Breast epithelium (tissue), 4 donors: Measurements from ENCODE around the gene PON3. TPM values are rescaled to one million over a fixed set of nuclear protein-coding genes. Genes with fewer than 3 reads are reported as not detected.

Experiments used
- DNase-seq, 2 donors: peaks; one replicate each; pipeline ENCODE4 v3.0.0-alpha.2; 2019; ENCODE audit warnings: low spot score in 2 of 2
- H3K27ac ChIP-seq, 2 donors: fragments of 200-600 bp; sonication (generic) in 1 of 2; one replicate each; pipeline ENCODE4 v1.5.1; 2016 to 2019; ENCODE audit warnings: mild to moderate bottlenecking in 1 of 2
- H3K27me3 ChIP-seq, 2 donors: fragments of 200-600 bp; sonication (generic) in 1 of 2; one replicate each; pipeline versions ENCODE4 v1.5.1 to v1.6.0; 2017 to 2019; ENCODE audit warnings: control low read depth in 1 of 2, mild to moderate bottlenecking in 1 of 2
- H3K36me3 ChIP-seq: fragments of 200-600 bp; one replicate; pipeline ENCODE4 v1.5.1; 2019
- H3K4me1 ChIP-seq, 2 donors: fragments of 200-600 bp; sonication (generic); one replicate each; pipeline ENCODE4 v1.5.1; 2016 to 2019; ENCODE audit warnings: control low read depth in 1 of 2
- H3K4me3 ChIP-seq, 3 donors: fragments of 200-600 bp; sonication (generic); 1 replicate in 2 of 3; 2 replicates in 1 of 3; pipeline ENCODE4 v1.5.1; 2016 to 2019; ENCODE audit warnings: mild to moderate bottlenecking in 3 of 3, moderate library complexity in 2 of 3
- H3K9me3 ChIP-seq, 2 donors: fragments of 200-600 bp; sonication (generic) in 1 of 2; one replicate each; pipeline ENCODE4 v1.5.1; 2016 to 2019; ENCODE audit warnings: control low read depth in 1 of 2
- POLR2A ChIP-seq: fragments of 450-650 bp; IDR thresholded peaks from one replicate; pipeline ENCODE4 v1.6.1; 2016; ENCODE audit warnings: antibody characterized with exemption, mild to moderate bottlenecking, moderate library complexity
- POLR2AphosphoS5 ChIP-seq, 3 donors: sonication (generic); formaldehyde crosslinking; IDR thresholded peaks; one replicate each; pipeline ENCODE4 v1.6.1; 2017; ENCODE audit warnings: antibody characterized with exemption in 3 of 3
- intact Hi-C: fragments of 100-400 bp; cut with DNase I; formaldehyde crosslinking; loops from one replicate; pipeline ENCODE4 v1.15.1; 2023; ENCODE audit warnings: low total_unique reads
- total RNA-seq, 3 donors: library from RNA; depleted of rRNA; stranded (reverse); fragments of >200 nt; gene quantifications; one replicate each; pipeline ENCODE4 v1.1.0, GENCODE V29; 2016
- TF ChIP-seq, protein P1 (sequence below), 3 donors: fragments of 450-650 bp; IDR thresholded peaks; one replicate each; pipeline ENCODE4 v1.5.1; 2016 to 2017; ENCODE audit warnings: antibody characterized with exemption in 3 of 3, mild to moderate bottlenecking in 3 of 3, moderate library complexity in 3 of 3

Gene PON3
- total RNA-seq, 3 donors from 2014 or later, result 5.9 to 26.9 (median 8.5) TPM

DNA sequence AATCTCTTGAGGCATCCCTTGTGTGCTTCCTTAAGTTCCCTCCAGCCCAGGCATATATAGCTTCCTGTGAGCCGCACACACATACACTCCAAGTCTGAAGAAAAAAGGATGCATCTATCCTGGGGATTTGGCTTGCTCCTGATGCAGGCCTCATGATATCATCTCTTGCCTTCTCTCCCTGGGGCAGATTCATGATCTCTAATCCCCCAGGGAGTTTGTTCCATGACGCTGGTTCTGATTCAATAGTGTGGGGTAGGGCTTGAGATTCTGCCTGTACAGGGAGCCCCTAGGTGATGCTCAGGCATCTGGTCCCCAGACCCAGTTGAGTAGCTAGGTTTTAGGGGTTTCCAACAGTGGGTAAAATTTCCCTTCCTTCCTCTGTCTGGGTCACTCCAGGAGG, 73.3 kb downstream of the PON3 start:
- Histone ChIP-seq H3K27ac (no peak overlapping the region), H3K27me3 (peaks cover 0 to 6% of the 10 kb centered on the region in 2 donors), H3K9me3 (no peaks in the 10 kb centered on the region), H3K4me1 (no peaks in the 10 kb centered on the region), H3K36me3 (no peaks in the 10 kb centered on the region), H3K4me3 (no peak overlapping the region)
- no peak for DNase-seq
- intact Hi-C loops, result loop anchor here (5.0 kb wide), 1 partner anchor 1171 kb away; no protein-coding TSS in a partner anchor
- TF ChIP-seq, protein P1, sequence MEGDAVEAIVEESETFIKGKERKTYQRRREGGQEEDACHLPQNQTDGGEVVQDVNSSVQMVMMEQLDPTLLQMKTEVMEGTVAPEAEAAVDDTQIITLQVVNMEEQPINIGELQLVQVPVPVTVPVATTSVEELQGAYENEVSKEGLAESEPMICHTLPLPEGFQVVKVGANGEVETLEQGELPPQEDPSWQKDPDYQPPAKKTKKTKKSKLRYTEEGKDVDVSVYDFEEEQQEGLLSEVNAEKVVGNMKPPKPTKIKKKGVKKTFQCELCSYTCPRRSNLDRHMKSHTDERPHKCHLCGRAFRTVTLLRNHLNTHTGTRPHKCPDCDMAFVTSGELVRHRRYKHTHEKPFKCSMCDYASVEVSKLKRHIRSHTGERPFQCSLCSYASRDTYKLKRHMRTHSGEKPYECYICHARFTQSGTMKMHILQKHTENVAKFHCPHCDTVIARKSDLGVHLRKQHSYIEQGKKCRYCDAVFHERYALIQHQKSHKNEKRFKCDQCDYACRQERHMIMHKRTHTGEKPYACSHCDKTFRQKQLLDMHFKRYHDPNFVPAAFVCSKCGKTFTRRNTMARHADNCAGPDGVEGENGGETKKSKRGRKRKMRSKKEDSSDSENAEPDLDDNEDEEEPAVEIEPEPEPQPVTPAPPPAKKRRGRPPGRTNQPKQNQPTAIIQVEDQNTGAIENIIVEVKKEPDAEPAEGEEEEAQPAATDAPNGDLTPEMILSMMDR (IDR thresholded peaks at IDR 0.05), result no peak
- no peak for TF ChIP-seq POLR2AphosphoS5 (IDR thresholded peaks at IDR 0.05)

DNA sequence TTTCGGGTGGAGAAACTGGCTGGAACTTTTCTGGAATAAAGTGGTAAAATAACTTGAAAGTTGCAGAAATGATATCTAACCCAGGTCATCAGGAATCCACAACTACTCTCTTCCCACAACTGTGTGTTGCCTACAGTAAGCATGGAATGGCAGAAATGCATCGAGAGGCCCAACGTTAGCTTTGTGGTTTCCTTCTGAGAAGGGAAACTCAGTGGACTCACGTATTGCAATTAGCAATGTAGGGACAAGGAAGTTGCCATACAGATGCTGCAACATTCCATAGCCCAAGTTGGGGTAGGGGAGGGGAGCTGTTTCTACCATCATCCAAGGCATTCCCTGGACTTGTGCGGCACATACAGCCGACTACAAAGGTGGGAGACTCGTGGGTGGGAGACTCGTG, 73.8 kb downstream of the PON3 start:
- no peaks in the 10 kb centered on the region for H3K9me3 ChIP-seq
- intact Hi-C loops, result loop anchor here (5.0 kb wide), 1 partner anchor 1170 kb away; no protein-coding TSS in a partner anchor
- H3K27ac ChIP-seq, result no peak overlapping the region
- TF ChIP-seq POLR2A, result no peak
- no peak for TF ChIP-seq POLR2AphosphoS5 (IDR thresholded peaks at IDR 0.05)
- TF ChIP-seq, protein P1 (IDR thresholded peaks at IDR 0.05), result no peak
- H3K27me3 ChIP-seq, result peaks cover 0 to 6% of the 10 kb centered on the region in 2 donors
- no peak overlapping the region for H3K4me3 ChIP-seq
- H3K4me1 ChIP-seq, result no peaks in the 10 kb centered on the region
- DNase-seq, result no peak
- no peaks in the 10 kb centered on the region for H3K36me3 ChIP-seq

DNA sequence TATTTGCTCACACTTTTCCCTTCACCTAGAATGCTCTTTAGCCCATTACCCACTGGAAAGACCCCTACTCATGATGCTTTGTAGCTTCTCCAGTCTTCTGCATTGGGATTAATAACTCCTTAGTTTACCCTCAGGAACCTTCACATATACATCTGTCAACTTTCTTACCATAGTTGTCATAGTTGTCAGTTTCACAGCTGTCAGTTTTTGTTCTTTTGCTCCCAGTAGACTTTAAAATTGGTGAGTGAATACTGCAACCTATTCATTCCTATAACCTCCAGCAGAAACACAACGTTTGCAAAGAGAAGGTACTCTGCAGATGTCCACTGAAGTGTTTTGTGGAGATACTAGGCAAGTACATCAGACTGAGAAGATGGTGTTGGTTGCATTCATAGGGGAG, 74.5 kb downstream of the PON3 start:
- Histone ChIP-seq H3K36me3 (no peaks in the 10 kb centered on the region), H3K4me1 (no peaks in the 10 kb centered on the region), H3K27me3 (peaks cover 0 to 6% of the 10 kb centered on the region in 2 donors), H3K27ac (no peak overlapping the region), H3K9me3 (no peaks in the 10 kb centered on the region), H3K4me3 (no peak overlapping the region)
- TF ChIP-seq, protein P1 (IDR thresholded peaks at IDR 0.05), result no peak
- no peak for TF ChIP-seq POLR2AphosphoS5 (IDR thresholded peaks at IDR 0.05)
- TF ChIP-seq POLR2A, result no peak
- no peak for DNase-seq
- intact Hi-C loops, result loop anchor here (5.0 kb wide), 1 partner anchor 1169 kb away; no protein-coding TSS in a partner anchor

DNA sequence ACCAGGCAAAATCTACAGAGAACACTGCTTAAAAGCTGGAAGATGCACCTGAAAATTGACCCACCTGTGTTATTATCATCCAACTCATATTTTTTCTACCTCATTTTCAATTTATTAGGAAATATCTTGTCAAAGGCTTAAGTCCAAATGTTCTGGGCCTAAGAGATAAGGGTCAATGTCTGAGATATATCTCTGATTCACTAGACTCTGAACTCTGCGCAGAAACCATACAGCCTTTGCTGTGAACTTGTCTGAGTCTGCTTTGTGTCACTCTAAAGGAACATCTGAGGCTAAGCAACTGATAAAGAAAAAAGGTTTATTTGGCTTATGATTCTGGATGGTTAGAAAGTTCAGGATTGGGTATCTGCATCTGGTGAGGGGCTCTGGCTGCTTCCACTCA, 75.5 kb downstream of the PON3 start:
- H3K27me3 ChIP-seq, result peaks cover 0 to 6% of the 10 kb centered on the region in 2 donors
- TF ChIP-seq, protein P1 (IDR thresholded peaks at IDR 0.05), result no peak
- TF ChIP-seq POLR2AphosphoS5 (IDR thresholded peaks at IDR 0.05) (no peak), POLR2A (no peak)
- H3K4me3 ChIP-seq, result no peak overlapping the region
- no peaks in the 10 kb centered on the region for H3K9me3 ChIP-seq
- intact Hi-C loops, result loop anchor here (5.0 kb wide), 1 partner anchor 1168 kb away; no protein-coding TSS in a partner anchor
- H3K36me3 ChIP-seq, result no peaks in the 10 kb centered on the region
- DNase-seq, result no peak
- H3K27ac ChIP-seq, result no peak overlapping the region
- H3K4me1 ChIP-seq, result no peaks in the 10 kb centered on the region

DNA sequence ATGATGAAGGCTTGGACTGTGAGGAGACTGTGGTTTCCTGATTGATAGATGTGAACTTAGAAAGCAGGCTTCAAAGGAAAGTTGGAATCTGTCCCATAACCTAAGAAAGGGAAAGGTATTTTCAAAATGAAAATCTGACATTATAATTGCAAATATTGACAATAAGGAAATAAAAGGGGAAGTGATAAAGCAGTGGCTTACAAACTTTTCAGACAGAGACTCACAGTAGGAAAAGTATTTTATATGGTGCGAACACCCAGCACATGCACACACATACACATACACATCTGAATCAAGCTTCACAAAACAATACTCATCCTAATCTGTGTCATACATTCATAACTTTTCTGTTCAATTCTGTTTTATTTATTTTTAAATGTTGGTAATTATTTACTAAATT, 76.6 kb downstream of the PON3 start:
- intact Hi-C loops, result no loop called here
- Histone ChIP-seq H3K27ac (no peak overlapping the region), H3K27me3 (peaks cover 0 to under 1% of the 10 kb centered on the region in 2 donors), H3K4me3 (no peak overlapping the region), H3K9me3 (no peaks in the 10 kb centered on the region), H3K36me3 (no peaks in the 10 kb centered on the region), H3K4me1 (no peaks in the 10 kb centered on the region)
- no peak for DNase-seq
- TF ChIP-seq POLR2AphosphoS5 (IDR thresholded peaks at IDR 0.05) (no peak), POLR2A (no peak)
- TF ChIP-seq, protein P1 (IDR thresholded peaks at IDR 0.05), result no peak
